Fibroblast of lung (primary cell): ENCODE data around the gene SEC31B. TPM values are rescaled to one million over a fixed set of nuclear protein-coding genes. Genes with fewer than 3 reads are reported as not detected.

Experiments used
- DNase-seq, 2 donors: peaks; one replicate each; pipeline versions ENCODE4 v3.0.0 to v3.0.0-alpha.2; 2010; ENCODE audit warnings: low read depth in 2 of 2
- H2AFZ ChIP-seq: 2 replicates; pipeline ENCODE4 v1.5.1; 2012; ENCODE audit warnings: low read length, control low read depth, inconsistent platforms
- H3K27ac ChIP-seq: 2 replicates; pipeline ENCODE4 v1.5.1; 2011; ENCODE audit warnings: low read length, control low read depth; ENCODE audit not compliant: insufficient read depth
- H3K27me3 ChIP-seq: 2 replicates; pipeline ENCODE4 v1.5.1; 2011; ENCODE audit warnings: mild to moderate bottlenecking, low read length; ENCODE audit not compliant: control insufficient read depth, insufficient read depth
- H3K36me3 ChIP-seq: 2 replicates; pipeline ENCODE4 v1.5.1; 2011; ENCODE audit warnings: low read length; ENCODE audit not compliant: control insufficient read depth, insufficient read depth
- H3K4me1 ChIP-seq: 2 replicates; pipeline ENCODE4 v1.5.1; 2011; ENCODE audit warnings: low read length; ENCODE audit not compliant: control insufficient read depth, insufficient read depth; ENCODE audit errors: extremely low read depth
- H3K4me2 ChIP-seq: 2 replicates; pipeline ENCODE4 v1.5.1; 2011; ENCODE audit warnings: low read length, control low read depth; ENCODE audit not compliant: insufficient read depth; ENCODE audit errors: extremely low read depth
- H3K4me3 ChIP-seq, 4 experiments: fragments of 200-600 bp in 1 of 4; sonication (generic) in 1 of 4; replicated peaks in 1 of 4; 2 replicates each; pipeline ENCODE4 v1.5.1; 2011 to 2016; ENCODE audit warnings: low read length in 4 of 4, low read depth in 3 of 4, mild to moderate bottlenecking in 3 of 4, control low read depth in 2 of 4, inconsistent platforms in 1 of 4, mixed read lengths in 1 of 4; ENCODE audit not compliant: insufficient read depth in 1 of 4; ENCODE audit errors: control extremely low read depth in 1 of 4
- H3K79me2 ChIP-seq: 2 replicates; pipeline ENCODE4 v1.5.1; 2012; ENCODE audit warnings: mild to moderate bottlenecking, low read length, inconsistent platforms; ENCODE audit not compliant: control insufficient read depth, insufficient read depth
- H3K9ac ChIP-seq: 2 replicates; pipeline ENCODE4 v1.5.1; 2011; ENCODE audit warnings: mild to moderate bottlenecking, low read length, control low read depth; ENCODE audit not compliant: insufficient read depth
- H3K9me3 ChIP-seq: 2 replicates; pipeline ENCODE4 v1.5.1; 2012; ENCODE audit warnings: low read depth, low read length; ENCODE audit not compliant: control insufficient read depth, insufficient read depth
- H4K20me1 ChIP-seq: 2 replicates; pipeline ENCODE4 v1.5.1; 2011; ENCODE audit warnings: low read length; ENCODE audit not compliant: control insufficient read depth, insufficient read depth; ENCODE audit errors: extremely low read depth
- EZH2 ChIP-seq: IDR thresholded peaks from 2 replicates; pipeline ENCODE4 v1.5.1; 2012; ENCODE audit warnings: low read length, control low read depth, mild to moderate bottlenecking; ENCODE audit errors: missing control alignments
- polyA plus RNA-seq, 2 donors: library from polyadenylated mRNA; depleted of rRNA in 1 of 2; stranded (reverse) in 1 of 2; unstranded in 1 of 2; fragments of >200 nt; gene quantifications; 2 replicates each; pipeline ENCODE4 v1.2.1, GENCODE V29; 2011 to 2012; ENCODE audit warnings: missing spikeins in 1 of 2
- total RNA-seq: library from RNA; depleted of rRNA; stranded (reverse); fragments of >200 nt; gene quantifications from 2 replicates; pipeline ENCODE4 v1.2.1, GENCODE V29; 2014
- TF ChIP-seq, protein P1 (sequence below), 2 donors: IDR thresholded peaks in 1 of 2; conservative IDR thresholded peaks in 1 of 2; 1 replicate in 1 of 2; 2 replicates in 1 of 2; pipeline ENCODE4 v1.5.1; 2011 to 2012; ENCODE audit warnings: low read length in 2 of 2, control low read depth in 1 of 2, inconsistent platforms in 1 of 2, low read depth in 1 of 2, mild to moderate bottlenecking in 1 of 2

Gene SEC31B
- total and polyA plus RNA-seq, 2 donors (not counting 1 experiment from before 2014, with no cell fraction given), result 2.7 to 3.0 TPM

DNA sequence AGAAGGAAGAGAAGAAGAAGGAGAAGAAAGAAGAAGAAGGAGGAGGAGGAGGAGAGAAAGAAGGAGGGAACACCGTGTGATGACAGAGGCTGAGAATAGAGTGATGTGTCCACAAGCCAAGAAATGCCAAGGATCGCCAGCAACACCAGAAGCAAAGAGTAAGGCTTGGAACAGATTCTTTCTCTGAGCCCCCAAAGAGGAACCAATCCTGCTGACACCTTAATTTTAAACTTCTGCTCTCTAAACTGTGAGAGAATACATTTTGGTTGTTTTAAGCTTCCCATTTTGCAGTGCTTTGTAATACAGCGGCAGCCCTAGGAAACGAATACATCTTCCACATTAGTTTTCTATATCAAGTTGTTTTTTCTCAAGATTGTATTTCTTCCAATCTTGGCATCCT, 70.7 kb downstream of the SEC31B start:
- no peaks in the 10 kb centered on the region for H3K9me3 ChIP-seq
- H3K9ac ChIP-seq, result no peak overlapping the region
- peaks cover 3% of the 10 kb centered on the region for H3K27me3 ChIP-seq
- TF ChIP-seq, protein P1, sequence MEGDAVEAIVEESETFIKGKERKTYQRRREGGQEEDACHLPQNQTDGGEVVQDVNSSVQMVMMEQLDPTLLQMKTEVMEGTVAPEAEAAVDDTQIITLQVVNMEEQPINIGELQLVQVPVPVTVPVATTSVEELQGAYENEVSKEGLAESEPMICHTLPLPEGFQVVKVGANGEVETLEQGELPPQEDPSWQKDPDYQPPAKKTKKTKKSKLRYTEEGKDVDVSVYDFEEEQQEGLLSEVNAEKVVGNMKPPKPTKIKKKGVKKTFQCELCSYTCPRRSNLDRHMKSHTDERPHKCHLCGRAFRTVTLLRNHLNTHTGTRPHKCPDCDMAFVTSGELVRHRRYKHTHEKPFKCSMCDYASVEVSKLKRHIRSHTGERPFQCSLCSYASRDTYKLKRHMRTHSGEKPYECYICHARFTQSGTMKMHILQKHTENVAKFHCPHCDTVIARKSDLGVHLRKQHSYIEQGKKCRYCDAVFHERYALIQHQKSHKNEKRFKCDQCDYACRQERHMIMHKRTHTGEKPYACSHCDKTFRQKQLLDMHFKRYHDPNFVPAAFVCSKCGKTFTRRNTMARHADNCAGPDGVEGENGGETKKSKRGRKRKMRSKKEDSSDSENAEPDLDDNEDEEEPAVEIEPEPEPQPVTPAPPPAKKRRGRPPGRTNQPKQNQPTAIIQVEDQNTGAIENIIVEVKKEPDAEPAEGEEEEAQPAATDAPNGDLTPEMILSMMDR (conservative IDR thresholded peaks at IDR 0.05 in 1 of 2, IDR thresholded peaks at IDR 0.05 in 1 of 2; ENCODE audit: low read depth in 1 of 2, low read length in 2 of 2), result no peak
- TF ChIP-seq EZH2, result no peak
- H2AFZ ChIP-seq, result no peak overlapping the region
- H3K4me1 ChIP-seq, result no peaks in the 10 kb centered on the region
- DNase-seq, result no peak
- no peak overlapping the region for H3K27ac ChIP-seq
- H3K4me3 ChIP-seq, result no peak overlapping the region
- no peak overlapping the region for H3K4me2 ChIP-seq
- H3K79me2 ChIP-seq, result no peaks in the 10 kb centered on the region
- no peaks in the 10 kb centered on the region for H4K20me1 ChIP-seq
- no peaks in the 10 kb centered on the region for H3K36me3 ChIP-seq

DNA sequence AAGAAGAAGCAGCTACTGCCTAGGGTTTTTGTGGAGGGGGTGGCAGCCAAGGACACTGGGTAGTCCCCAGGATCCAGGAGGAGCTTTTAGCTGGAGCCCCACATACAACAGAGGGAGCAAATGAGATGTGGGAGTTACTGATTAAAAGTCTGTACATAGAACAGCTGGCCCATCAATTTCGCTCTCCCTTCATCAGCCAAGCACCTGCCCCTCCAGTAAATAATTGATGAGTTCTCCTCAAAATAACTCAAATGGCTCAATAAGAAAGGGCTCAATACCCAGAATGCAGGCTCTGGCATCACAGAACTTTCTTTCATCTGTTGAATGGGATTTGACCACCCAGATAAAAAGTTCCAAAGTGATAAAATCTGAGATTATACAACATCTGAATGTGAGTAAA, 72.0 kb downstream of the SEC31B start:
- no peak for TF ChIP-seq EZH2
- TF ChIP-seq, protein P1 (conservative IDR thresholded peaks at IDR 0.05 in 1 of 2, IDR thresholded peaks at IDR 0.05 in 1 of 2; ENCODE audit: low read depth in 1 of 2, low read length in 2 of 2), result no peak
- no peaks in the 10 kb centered on the region for H3K36me3 ChIP-seq

DNA sequence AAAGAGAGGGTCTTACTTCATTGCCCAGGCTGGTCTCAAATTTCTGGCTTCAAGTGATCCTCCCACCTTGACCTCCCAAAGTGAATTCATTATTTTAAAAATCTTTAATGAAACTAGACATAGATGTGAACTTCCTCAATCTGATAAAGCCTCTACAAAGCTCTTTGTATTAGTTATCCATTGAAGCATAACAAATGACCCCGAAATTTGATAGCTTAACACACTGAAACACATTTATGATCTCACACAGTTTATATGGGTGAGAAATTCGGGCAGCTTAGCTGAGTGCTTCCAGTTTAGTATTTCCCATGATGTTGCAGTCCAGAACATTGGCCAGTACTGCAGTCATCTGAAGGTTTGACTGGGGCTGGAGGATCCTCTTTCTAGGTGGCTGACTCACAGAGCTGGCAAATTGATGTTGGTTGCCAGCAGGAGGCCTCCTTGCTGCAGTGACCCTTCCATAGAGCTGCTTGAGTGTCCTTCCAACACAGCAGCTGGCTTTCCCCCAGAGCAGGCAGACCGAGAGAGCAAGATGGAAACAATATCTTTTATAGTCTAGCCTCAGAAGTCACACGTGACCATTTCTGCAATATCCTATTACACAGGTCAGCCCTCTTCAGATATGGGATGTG, 73.4 kb downstream of the SEC31B start:
- Histone ChIP-seq H3K4me2 (no peak overlapping the region), H4K20me1 (no peaks in the 10 kb centered on the region), H3K79me2 (no peaks in the 10 kb centered on the region), H3K27ac (no peak overlapping the region), H3K4me1 (no peaks in the 10 kb centered on the region), H3K36me3 (no peaks in the 10 kb centered on the region), H2AFZ (no peak overlapping the region), H3K9me3 (no peaks in the 10 kb centered on the region), H3K27me3 (peaks cover 5% of the 10 kb centered on the region), H3K4me3 (no peak overlapping the region), H3K9ac (no peak overlapping the region)
- no peak for DNase-seq
- TF ChIP-seq, protein P1 (conservative IDR thresholded peaks at IDR 0.05 in 1 of 2, IDR thresholded peaks at IDR 0.05 in 1 of 2; ENCODE audit: low read depth in 1 of 2, low read length in 2 of 2), result no peak
- TF ChIP-seq EZH2, result no peak

More for the DNA sequence above, 72.0 kb downstream of the SEC31B start:
- no peak overlapping the region for H3K27ac ChIP-seq
- no peaks in the 10 kb centered on the region for H3K4me1 ChIP-seq
- no peaks in the 10 kb centered on the region for H3K9me3 ChIP-seq
- H3K4me3 ChIP-seq, result no peak overlapping the region
- DNase-seq, result no peak
- H3K79me2 ChIP-seq, result no peaks in the 10 kb centered on the region
- no peak overlapping the region for H3K4me2 ChIP-seq
- no peaks in the 10 kb centered on the region for H4K20me1 ChIP-seq
- H2AFZ ChIP-seq, result no peak overlapping the region
- H3K27me3 ChIP-seq, result peaks cover 3% of the 10 kb centered on the region
- no peak overlapping the region for H3K9ac ChIP-seq
